GM21786 (cell line): ENCODE data around the gene DMBT1.

Experiments
- ATAC-seq: cut with Tn5 transposase; IDR thresholded peaks from one replicate; pipeline ENCODE4 v1.9.1; 2021; ENCODE audit not compliant: unreplicated experiment

The DMBT1 gene

DNA sequence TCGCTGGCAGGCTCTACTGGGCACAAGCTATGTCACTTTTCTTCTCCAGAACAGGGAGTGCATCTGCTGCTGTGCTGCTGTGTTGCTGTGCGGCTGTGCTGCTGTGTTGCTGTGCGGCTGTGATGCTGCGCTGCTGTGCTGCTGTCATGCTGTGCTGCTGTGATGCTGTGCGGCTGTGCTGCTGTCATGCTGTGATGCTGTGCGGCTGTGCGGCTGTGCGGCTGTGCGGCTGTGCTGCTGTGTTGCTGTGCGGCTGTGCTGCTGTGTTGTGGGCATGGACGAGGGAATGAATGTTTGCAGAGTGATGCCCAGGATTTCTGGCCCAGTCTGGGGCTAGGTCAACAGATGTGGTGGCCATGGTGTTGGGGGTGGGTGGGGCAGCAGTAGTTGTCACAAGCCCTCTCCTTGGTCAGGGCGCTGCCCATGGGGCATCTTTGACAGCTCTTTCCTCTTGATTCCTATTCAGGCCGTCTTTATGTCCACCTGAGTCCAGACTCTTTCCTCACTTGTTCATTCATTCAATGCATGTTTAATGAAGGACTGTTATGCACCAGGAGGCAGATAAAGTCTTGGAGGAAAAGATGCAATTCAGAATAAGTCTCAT, 83.5 kb downstream of the DMBT1 start:
- no peak for ATAC-seq

- no peak for ATAC-seq
These were observed 86.2 kb downstream of the DMBT1 start for GRCh38 chr10:122646511-122647382.

DNA sequence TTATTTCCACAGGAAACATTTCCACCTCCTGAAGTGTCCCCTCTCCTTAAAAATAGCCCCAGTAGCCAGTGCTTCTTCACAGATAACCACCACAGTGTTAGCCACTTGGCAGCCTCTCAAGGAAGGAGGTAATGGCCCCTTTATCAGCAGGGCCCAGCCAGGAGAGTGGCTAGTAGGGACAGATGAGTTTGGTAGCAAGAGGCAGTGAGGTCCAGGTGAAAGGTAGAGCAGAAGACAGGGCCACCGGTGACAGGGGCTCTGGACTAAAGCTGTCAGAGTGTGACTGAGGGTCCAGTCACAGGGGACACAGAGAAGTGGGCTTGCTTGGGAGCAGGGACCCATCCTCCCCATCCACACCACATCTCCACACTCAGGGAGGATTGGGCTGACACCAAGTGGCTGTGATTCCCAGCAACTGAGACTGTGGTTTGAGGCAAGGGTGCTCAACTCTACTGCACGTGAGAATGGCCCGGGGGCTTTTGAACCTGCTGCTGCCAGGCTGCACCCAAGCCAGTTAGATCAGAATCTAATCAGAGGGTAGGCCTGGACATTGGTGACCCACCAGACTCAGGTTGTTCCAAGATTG, 86.9 kb downstream of the DMBT1 start:
- ATAC-seq: no peak

DNA sequence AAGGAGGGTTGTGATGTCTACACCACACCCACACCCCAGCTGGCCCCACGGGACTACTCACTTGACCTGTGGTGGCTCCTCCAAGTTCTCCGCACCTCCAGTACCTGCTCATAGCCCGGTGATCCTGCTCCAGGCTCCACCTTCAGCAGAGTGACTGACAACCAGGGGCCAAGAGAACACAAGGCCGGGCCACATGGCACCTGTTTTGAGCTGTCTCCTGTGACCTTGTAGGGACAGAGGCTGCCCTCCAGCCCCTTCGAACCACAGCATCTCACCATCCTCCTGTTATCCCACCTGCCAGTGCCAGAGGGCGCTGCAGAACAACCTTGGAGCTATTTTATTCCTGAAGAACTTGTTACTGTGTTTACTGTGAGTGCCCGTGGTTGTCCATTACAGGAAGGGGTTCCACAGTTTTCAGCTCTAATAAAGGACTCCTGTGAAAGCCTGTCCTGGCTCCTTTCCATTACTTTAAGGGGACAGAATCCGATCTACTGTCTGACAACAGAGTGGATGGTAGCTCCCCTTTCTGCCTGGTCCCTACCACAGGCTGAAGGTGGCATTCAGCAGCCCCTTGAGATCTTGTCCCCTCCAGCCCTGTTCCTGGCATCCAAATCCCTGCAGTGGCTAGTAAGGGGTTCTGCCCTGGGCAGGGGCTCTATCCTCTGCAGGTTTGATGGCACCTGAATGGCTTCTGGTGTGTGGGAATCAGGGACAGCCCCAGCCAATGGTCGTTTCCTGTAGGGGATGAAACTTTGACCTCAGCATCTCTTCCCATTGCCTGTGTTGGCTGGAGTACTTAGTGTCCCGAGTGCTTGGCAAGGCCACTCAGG, 88.3 kb downstream of the DMBT1 start:
- ATAC-seq: peak; percentile 61

- no peak for ATAC-seq
These were observed 89.3 kb downstream of the DMBT1 start for GRCh38 chr10:122649903-122650302.

DNA sequence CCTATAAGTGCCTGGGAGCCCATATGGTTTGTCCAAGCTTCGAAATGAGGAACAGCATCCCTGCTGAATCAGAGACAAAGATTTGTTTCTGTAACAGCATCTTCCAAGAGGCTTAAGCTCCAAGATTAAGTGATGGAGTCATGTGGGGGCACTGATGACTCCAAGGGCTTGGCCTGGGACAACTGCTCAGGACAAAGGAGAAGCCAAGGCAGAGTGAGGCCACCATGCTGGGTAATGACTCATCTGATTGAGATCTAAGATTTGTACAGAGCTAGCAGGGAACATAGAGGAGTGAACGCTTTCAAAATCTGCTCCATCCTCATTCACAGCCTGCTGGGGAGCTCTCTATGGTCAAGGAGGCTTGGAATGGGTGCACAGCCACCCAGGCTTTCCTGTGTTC, 89.8 kb downstream of the DMBT1 start:
- no peak for ATAC-seq

GRCh38 chr10:122655524-122656307, 95.2 kb downstream of the DMBT1 start:
- no peak for ATAC-seq

GRCh38 chr10:122656308-122656705, 95.8 kb downstream of the DMBT1 start:
- no peak for ATAC-seq

DNA sequence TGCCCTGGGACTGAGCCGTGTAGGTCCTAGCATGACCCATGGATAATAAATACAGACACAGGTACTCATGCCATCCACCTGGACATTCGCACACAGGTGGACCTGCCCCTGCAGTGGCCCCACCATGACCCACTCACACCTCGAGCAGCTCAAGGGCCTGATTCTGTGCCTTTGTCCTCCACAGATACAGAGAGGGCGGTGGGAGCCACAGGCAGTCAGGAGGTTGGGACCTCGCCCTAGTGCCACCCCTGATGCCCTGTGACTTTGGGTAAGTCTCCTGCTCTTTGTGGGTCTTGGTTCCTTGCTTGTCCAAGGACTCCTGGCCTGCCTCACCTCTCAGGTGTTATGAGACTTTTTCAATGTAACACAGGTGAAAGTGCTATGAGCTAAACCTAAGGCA, 96.2 kb downstream of the DMBT1 start:
- ATAC-seq: no peak

GRCh38 chr10:122657255-122657654, 96.7 kb downstream of the DMBT1 start:
- ATAC-seq: no peak

- ATAC-seq: no peak
These were observed 97.2 kb downstream of the DMBT1 start for GRCh38 chr10:122657729-122658128.

DNA sequence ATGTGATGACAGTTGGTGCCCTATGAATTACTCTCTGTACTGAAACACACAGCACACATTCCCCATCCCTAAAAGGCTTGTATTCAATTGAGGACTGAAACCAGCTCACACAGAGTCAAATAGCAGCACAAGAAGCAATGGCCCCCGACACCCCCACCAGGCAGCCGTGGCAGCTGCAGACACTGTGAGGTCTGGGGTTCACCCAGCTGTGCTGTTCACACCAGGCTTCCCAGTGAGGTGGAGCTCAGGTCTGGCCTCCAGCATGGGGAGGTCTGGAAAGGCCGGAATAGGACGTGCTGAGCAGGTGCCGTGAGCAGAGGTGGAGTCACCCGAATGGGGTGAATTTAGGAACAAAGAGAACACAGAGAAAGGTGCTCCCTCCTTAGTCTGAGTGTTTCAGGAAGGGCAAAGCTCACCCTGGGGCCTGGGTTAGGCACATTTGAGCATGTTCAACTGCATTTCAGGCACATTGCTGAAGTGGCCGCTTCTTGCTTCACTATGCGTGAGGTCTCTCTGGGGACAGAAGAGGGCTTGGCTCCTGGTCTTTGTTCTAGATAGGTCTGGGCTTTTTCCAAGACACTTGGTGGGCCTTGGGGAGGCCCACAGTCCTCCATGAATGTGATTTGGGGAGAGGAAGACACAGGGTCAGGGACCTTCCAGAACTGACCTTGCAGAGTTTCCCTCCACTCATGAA, 97.9 kb downstream of the DMBT1 start:
- no peak for ATAC-seq

DNA sequence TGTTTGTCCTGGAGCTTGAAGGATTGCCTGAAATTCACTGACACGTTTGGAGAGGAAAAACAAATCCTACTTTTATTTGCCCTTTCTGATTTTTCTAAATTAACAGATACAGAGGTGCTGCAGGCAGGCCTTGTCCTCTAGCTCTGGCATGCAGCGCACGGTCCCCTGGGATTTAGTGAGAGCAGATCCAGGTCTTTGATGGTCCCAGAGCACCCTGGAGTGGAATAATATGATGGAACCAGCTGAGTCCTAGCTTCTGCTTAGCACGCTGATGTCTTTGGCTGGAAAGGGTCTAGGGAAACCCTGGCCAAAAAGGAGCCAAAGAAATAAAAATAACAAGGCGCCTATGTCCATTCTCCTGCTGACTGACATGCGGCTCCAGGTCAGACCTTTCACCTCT, 98.6 kb downstream of the DMBT1 start:
- ATAC-seq: no peak

- ATAC-seq: no peak
These were observed 99.1 kb downstream of the DMBT1 start for GRCh38 chr10:122659651-122660050.

DNA sequence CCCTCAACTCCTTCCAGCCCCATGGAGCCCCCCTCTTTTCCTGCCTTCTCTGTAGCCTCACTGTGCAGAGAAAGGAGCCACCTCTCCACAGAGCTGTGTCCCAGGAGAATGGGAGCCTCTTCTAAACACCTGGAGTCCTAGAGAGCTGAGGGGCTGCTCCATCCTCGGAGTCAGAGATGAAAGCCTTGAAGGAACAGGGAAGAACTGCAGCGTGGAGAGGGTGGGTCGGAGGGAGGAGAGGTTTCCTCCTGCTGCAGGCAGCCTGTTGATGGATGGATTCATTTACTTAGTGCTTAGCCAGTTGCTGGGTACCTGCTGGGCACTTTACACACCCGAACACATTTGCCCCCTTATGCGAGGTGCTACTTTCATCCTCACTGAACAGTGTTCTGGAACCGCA, 100.1 kb downstream of the DMBT1 start:
- ATAC-seq: no peak

DNA sequence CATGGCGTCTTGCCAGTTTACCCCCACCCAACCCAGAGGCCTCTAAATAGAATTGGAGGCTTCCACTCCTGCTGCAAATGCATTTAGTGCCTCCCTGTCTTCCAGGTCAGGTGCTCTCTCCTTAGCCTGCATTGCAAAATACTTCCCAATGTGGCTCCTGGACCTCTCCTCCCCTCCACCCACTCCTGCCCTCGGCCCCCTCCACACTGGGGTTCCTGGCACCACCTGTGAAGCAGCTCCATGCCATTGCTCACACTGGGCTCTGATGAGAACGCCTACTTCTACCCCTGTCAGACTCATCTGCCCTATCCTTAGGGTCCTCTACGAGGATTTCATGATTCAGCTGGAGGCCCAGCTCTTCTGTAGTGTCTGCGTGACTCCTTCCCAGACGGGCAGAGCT, 101.7 kb downstream of the DMBT1 start:
- no peak for ATAC-seq

- no peak for ATAC-seq
These were observed 103.1 kb downstream of the DMBT1 start for GRCh38 chr10:122663516-122664130.

DNA sequence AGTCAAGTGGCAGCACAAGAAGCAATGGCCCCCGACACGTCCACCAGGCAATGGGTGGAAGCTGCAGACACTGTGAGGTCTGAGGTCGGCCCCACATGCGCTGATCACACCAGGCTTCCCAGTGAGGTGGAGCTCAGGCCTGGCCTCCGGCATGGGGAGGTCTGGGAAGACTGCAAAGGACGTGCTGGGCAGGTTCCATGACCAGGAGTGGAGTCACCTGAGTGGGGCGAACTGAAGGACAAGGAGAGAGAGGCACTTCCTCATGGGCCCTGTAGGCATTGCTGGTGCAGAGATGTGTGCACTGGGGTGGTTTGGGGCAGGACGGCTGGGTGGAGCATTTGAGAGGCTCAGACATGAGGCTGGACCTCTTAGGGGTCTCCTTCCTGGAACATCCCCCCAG, 103.9 kb downstream of the DMBT1 start:
- no peak for ATAC-seq

DNA sequence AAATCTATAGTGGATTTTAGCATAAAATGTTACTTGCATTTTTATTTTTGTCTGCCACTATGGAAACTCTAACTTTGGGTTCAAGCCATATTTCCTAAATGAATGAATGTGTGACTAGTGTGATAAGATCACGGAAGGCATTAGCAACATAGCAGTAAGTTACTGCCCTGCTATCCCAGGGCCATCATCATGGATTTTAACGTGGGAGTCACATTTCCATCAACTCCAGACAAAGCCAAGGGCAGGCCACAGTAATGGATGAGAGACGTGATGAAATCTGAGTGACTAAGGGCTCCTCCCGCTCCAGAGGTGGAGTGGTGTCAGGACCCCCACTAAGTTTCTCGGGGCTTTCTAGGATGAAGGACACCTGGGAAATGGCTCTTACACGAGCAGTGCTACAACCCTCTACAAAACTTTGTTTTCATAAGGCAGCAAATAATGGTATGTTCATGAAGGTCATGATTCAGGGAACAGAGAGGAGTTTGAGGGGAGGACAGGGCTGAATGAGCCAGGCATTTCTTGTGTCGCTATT, 104.8 kb downstream of the DMBT1 start:
- no peak for ATAC-seq
